ENCODE results near the gene CD300LG.
"Not testable (repeated sequence)": the region's sequence is repeated elsewhere in the genome, so short reads cannot be mapped to it uniquely, and the experiment has no call there.

The CD300LG gene

GRCh38 chr17:43846963-43847371 lies at the start of gene CD300LG:
Gene CD300LG, plus strand, starts transcription at chr17:43847176. Its CDS starts 41 bp downstream, at chr17:43847217.
- DNase-seq, result peak; percentile 31

DNA sequence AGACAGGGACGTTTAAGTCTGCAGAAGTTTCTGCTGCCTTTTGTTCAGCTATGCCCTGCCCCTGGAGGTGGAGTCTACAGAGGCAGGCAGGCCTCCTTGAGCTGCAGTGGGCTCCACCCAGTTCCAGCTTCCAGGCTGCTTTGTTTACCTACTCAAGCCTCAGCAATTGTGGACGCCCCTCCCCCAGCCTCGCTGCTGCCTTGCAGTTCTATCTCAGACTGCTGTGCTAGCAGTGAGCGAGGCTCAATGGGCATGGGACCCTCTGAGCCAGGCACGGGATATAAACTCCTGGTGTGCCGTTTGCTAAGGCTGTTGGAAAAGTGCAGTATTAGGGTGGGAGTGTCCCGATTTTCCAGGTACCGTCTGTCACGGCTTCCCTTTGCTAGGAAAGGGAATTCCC lies 49.0 kb upstream of the CD300LG start:
- not testable (repeated sequence) for DNase-seq

DNA sequence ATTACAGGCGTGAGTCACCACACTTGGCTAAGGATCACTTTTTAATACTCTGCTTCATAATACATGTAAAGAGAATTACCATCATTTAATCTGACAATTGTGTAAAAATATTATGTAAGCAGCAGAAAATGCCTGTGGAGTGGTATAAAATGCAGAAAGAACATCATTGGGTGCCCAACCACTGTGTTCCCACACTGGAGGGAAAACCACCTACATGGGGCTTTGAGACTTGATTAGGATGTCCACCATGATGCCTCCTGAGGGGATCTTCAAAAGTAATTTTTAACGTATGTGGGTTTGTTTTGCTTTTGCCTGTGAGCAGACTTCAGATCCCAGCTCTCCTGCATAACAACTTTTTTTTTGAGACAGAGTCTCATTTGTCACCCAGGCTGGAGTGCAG lies 47.9 kb upstream of the CD300LG start:
- DNase-seq, result no peak

- DNase-seq, result no peak
Measured at GRCh38 chr17:43800736-43801135, 46.2 kb upstream of the CD300LG start.

DNA sequence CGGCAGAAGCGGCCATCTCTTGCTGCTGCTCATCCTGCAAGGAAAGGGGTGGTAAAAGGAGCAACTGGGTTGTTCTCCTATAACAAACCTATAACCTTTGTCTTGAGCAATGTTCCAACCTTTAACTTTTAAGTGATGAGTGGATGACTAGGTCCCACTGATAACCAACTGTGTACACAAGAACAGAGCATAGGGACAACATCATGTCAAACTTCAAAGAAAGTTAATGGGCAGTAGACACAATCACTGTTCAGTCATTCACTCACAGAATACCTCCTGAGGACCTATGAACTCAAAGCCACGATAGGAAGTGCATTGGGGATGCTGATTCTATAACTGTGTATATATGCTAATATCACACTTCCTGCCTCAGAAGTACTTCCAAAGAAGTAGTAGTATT lies 45.1 kb upstream of the CD300LG start:
- no peak for DNase-seq

- no peak for DNase-seq
Measured at GRCh38 chr17:43803758-43804157, 43.2 kb upstream of the CD300LG start.

GRCh38 chr17:43805117-43805516 lies 41.9 kb upstream of the CD300LG start:
- no peak for DNase-seq

DNA sequence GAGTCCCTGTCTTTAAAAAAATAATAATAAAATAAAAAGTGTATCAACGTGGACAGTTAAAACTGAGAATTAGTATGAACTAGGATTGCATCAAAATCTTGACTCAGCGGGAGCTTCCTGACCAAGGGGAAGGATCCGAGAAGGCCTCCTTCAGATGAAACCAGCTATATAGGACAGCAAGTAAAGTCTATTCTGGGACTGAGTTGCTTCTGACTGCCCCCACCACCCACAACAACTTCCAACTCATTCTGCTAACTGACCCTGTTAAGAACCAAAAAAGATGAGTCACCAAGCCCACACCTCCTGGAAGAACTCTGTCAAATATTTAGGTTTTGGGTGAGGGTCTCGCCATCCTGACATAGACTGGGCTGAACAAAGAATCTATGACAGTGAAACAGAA lies 38.9 kb upstream of the CD300LG start:
- DNase-seq, result no peak

DNA sequence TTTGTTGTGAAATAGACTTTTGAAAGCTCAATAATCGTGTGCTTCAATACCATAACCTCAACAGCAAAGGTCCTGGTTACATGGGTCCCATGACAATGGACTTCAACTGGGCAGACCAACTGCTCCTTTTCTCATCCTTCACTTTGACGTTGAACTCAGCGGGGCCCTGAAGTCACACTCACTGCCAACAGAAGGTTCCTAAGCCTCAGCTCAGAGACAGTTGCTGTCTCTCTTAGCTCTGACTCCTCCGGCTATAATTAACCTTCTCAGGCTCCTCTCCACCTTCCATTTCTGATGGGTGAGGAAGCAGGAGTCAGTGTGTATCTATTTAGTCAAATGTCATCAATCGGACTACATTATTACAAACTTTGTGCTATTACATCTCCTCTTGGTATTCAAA lies 37.9 kb upstream of the CD300LG start:
- no peak for DNase-seq

DNA sequence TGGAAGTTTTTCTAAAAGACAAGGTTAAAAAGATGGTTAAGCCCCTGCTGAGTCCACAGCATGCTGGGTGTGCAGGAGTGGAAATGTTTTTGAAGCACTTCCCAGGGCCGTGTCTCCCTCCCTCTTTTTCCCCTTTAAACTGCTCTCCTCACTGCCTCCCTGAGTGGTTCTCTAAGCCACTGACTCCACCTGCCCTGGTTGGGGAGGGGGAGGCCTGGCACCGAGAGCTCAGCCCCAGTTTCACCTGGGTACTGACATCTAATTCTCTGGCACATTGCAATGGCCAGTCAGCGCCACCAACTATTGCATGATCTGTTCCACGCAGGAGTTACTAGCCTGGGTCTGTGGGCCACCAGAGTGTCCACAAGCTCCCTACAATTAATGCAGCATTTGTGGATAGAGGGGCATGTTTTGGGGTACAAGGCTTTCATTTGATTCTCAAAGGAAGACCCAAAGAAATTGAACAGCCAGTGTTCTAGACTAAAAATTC lies 36.7 kb upstream of the CD300LG start:
- DNase-seq, result no peak

DNA sequence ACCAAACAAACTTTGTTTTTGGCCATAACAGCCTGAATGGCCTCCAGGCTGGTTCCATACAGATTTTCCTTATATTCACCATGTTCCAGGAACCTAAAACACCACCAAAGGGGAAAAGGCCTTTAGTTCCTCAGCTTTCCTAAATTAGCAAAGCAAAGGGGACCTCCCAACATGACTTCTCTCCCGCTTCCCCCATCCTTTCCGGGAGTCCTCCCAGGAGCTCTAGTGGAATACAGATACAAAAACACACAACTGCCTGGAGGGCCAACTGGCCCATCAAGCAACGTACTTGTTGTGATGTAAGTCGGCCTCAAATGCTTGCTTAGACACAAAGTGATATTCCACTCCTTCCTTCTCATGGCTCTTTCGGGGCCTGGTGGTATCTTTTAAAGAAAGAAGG lies 36.2 kb upstream of the CD300LG start:
- no peak for DNase-seq

DNA sequence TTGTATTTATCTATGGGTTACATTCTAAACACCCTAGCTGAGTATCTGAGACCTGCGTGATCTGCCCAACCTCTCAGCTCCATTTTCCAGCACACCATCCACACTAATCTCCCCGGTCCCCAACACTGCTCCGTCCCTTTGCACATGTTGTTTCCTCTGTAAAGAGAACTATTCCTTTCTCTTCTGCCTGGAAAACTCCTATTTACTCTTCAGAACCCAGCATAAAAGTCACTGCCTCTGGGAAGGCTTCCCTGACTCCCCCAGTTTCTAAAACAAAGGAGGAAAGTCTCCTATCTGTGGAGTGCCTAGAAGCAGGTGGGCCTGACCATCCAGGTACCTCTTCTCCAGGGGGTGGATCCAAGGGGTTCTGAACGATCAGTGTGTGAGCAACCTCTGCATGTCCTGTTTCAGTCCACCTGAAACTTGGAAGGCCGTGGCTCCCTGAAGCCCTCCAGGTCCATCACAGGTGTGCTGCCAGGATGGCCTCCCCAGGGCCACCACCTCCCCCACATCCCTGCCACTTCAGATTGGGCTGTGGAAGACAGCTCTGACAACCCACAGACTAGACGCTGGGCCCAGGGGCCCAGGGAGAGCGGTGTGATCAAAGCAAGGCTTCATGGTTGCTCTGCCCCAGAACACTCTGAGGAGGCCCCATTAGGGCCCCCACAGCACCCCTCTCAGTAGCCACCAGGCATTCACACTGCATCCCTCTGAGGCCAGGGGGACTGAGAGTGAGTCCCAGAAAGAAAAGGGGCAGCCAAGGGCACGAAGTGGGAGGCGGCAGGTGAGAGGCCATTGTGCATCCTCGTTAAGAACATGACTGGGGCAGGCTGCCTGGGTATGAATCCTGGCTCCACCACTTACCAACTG lies 34.3 kb upstream of the CD300LG start:
- DNase-seq, result no peak

DNA sequence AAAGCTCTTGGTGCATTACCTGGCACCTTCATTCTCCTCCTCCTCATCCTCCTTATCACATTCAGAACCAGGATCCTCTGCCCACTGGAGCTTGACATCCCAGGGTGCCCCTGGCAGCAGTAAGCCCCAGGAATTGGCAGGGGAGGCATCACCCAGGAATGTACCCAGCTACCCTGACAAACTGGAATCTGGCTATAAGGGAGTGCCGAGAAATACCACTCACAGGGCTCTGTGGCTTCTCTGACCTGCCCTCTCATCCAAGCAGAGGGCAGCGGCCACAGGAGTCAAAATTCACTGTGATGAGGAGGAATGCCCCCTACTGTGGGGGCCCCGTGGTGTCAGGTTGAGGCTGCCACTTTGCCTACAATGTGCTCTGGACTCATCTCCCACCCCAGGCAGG lies 33.6 kb upstream of the CD300LG start:
- DNase-seq, result no peak

DNA sequence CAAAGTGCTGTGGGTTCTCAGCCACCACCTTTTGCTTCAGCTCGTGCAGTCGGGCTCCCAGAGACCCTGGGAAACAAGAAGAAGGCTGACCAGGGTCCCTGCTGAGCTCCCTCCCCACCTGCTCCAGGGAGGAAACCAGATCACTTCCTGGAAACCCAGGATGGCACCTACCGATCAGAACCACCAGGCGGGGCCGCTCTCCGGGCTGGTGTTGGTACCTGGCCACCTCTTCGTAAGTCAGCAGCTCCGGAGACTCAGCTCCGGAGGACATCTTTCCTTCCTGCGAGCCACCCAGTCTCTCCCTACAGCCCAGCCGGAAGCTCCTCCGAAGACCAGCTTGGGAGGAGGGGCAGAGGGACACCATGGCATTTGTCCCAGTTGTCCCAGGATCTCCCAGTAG lies 33.0 kb upstream of the CD300LG start:
- DNase-seq, result no peak

- no peak for DNase-seq
Measured at GRCh38 chr17:43814714-43815113, 32.3 kb upstream of the CD300LG start.

DNA sequence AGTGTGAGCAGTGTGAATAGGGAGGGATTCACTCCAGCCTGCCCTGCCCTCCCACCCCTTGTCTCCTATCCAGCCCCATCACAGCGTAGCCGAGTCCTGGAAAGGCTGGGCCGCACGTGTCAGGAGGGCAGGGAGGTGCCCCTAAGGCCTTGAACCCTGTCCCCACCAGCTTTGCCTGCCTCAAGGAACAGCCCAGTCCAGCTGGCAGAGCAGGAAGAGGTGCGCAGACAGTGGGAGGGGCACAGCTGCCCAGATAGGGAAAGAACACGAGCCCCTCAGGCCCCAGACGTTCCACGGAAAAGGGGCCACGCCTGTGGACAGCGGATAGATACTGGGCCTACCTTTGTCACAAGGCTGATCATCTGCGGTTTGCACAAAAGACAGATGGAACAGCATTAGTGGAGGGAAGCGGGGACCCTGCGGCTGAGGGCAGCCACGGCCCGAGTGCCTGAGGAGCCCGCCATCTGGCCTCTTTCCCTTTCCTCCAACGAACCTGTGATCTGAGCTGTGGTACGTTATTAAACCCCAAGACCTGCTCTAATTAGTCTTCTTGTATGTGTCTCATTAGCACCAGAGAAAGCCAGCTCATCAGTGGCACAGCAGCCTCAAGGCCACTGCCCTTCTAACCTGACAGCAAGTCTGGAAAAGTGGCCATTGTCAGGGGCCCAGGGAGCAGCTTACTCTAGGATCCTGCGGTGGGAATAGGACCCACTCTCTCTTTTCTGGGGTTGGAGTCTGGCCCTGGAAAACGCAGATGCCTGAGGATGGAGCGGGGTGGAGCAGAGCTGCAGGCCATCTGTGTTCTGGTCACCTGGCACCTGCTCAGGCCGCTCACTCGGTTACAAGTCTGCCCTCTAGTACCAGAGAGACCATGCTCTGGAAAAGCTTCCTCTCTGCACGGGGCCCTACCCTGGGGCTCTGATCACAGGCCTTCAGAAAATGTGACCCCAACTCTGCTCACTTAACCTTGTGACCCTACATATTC lies 30.3 kb upstream of the CD300LG start:
- DNase-seq, result no peak

- no peak for DNase-seq
Measured at GRCh38 chr17:43817826-43818225, 29.1 kb upstream of the CD300LG start.

DNA sequence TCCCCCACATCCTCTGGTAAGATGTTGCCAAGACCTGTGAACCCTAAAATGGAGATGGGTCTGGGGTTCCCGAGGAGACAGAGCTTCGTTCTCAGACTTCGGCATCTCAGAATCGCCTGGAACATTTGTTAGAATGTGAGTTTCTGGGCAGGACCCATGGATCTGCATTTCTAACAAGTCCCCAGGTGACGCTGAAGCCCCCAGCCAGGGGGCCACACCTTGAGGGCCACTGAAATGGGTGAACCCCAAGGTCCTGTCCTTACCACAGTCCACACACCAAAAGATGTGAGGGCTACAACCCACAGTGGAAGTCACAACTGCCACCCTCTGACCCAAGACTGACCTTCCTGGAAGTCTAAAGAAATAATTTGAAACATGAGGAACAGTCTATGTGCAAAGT lies 28.0 kb upstream of the CD300LG start:
- DNase-seq, result no peak

- no peak for DNase-seq
Measured at GRCh38 chr17:43820759-43821158, 26.2 kb upstream of the CD300LG start.

DNA sequence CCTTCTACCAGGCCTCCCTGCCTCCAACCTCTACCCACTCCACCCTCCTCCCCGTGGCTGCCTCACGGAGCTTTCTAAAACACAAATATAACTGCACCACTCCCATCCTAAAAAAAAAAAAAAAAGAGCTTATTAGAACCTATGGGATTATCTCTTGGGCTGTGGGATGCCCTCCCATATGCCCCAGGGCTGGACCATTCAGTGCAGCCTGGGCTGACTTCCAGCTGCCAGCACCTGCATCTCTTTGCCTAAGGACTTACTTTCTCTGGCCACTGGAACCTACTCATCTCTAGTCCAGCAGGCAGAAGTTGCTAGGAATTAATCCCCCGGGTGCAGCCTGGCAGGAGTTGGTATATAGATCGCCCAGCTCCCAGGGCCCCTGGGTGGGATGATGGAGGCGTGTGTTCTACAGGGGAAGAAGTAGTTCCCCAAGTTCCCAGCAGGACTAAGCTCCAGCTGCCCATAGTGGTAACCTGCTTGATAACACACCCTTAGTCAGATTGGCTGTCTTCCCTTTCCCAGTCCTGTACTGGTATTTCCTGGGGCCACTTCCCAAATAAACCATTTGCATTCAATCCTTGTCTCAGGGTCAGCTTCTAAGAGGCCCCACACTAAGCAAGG lies 24.3 kb upstream of the CD300LG start:
- no peak for DNase-seq

DNA sequence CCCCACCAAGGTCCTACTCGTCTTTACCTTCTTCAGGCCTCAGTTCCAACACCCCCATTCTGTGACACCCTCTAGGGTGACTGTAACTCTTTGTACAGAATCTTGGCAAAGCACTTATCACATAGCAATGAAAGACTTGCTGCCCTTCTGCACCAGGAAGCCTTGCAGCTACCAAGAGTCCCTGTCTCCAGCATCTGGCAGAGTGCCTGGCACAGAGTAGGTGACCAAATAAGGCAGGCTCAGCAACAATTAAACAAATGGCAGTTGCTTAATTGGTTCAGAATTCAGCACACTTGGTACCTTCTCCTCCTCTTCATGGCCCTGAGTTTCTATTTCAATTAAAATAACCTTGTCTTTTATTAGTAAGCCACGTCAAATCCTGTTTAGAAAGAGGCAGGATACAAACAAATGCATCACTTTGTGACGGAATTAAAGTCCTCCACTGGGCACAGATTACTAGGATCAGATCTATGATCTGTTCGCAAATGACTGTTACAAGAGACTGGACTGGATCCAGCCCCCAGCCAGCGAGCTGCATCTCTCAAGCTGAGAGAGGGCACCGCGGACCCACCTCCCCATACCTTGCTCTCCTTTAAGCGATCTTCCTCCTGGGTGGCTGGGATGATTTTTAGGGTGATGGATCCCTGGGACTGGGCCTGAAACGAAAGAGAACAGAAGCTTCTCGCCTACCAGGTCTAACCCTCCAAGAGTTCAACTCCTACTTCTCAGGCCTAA lies 23.5 kb upstream of the CD300LG start:
- DNase-seq, result no peak

GRCh38 chr17:43825567-43825966 lies 21.4 kb upstream of the CD300LG start:
- DNase-seq, result no peak

Measured in GDM1 (cell line).